SJCRH30 (cell line): ENCODE results near the gene VEPH1. TPM values are rescaled to one million over a fixed set of nuclear protein-coding genes. Genes with fewer than 3 reads are reported as not detected.
"Not testable (repeated sequence)": the region's sequence is repeated elsewhere in the genome, so short reads cannot be mapped to it uniquely, and the experiment has no call there.

Source experiments
- DNase-seq, 2 experiments: peaks; one replicate each; pipeline ENCODE4 v3.0.0-alpha.2; 2015 to 2020
- H3K27ac ChIP-seq: fragments of 250-450 bp; sonication (Bioruptor Pico); 2 replicates; pipeline ENCODE4 v1.5.1; 2020; ENCODE audit warnings: mild to moderate bottlenecking, moderate library complexity
- H3K27me3 ChIP-seq: fragments of 250-450 bp; sonication (Bioruptor Pico); 2 replicates; pipeline ENCODE4 v1.5.1; 2020; ENCODE audit warnings: mild to moderate bottlenecking, moderate library complexity
- H3K36me3 ChIP-seq: fragments of 250-450 bp; sonication (Bioruptor Pico); 2 replicates; pipeline ENCODE4 v1.5.1; 2020; ENCODE audit warnings: mild to moderate bottlenecking, moderate library complexity
- H3K4me1 ChIP-seq: fragments of 250-450 bp; sonication (Bioruptor Pico); 2 replicates; pipeline ENCODE4 v1.5.1; 2020; ENCODE audit warnings: mild to moderate bottlenecking, moderate library complexity
- H3K4me3 ChIP-seq: fragments of 250-450 bp; sonication (Bioruptor Pico); 2 replicates; pipeline ENCODE4 v1.5.1; 2020; ENCODE audit warnings: mild to moderate bottlenecking, moderate library complexity
- H3K9me3 ChIP-seq: fragments of 250-450 bp; sonication (Bioruptor Pico); replicated peaks from 2 replicates; pipeline ENCODE4 v1.5.1; 2020; ENCODE audit warnings: mild to moderate bottlenecking, moderate library complexity
- total RNA-seq: library from RNA; depleted of rRNA; stranded (reverse); fragments of >200 nt; shearing (Covaris generic); gene quantifications from 2 replicates; pipeline ENCODE4 v1.2.3, GENCODE V29; 2014

The VEPH1 gene
- total RNA-seq, 1 experiment from 2014 or later, result not detected

DNA sequence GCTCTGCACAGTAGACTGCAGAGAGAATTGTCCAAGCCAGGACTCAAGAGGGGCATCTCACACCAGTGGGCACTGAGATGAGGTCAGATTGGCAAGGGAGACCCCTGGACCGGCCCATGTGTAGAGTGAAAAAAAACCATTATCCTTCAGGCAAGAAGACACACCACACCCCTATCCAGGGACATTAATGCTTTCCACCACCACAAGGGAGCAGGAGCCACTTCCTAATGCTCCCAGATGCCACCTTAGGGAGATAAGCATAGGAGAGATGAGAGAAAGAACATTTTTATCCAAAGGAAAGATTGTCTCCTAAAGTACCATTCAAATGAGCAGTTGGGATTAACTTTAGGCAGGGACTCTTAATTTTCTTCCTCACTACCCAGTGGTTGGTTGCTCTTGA lies 176.2 kb downstream of the VEPH1 start:
- H3K27ac ChIP-seq, result no peak overlapping the region
- DNase-seq, result no peak

DNA sequence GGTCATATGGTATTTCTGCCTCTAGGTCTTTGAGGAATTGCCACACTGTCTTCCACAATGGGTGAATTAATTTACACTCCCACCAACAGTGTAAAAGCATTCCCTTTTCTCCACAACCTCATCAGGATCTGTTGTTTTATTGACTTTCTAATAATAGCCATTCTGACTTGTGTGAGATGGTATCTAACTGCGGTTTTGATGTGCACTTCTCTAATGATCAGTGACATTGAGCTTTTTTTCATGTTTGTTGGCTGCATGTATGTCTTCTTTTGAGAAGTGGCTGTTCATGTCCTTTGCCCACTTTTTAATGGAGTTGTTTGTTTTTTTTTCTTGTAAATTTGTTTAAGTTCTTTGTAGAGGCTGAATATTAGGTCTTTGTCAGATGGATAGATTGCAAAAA lies 178.3 kb downstream of the VEPH1 start:
- not testable (repeated sequence) for H3K4me3 ChIP-seq, H3K9me3 ChIP-seq, H3K27me3 ChIP-seq, H3K4me1 ChIP-seq, DNase-seq, H3K36me3 ChIP-seq, H3K27ac ChIP-seq

More for the DNA sequence above, 176.2 kb downstream of the VEPH1 start:
- Histone ChIP-seq H3K9me3 (no peaks in the 10 kb centered on the region), H3K4me3 (no peak overlapping the region), H3K4me1 (no peaks in the 10 kb centered on the region), H3K36me3 (no peaks in the 10 kb centered on the region), H3K27me3 (no peaks in the 10 kb centered on the region)

DNA sequence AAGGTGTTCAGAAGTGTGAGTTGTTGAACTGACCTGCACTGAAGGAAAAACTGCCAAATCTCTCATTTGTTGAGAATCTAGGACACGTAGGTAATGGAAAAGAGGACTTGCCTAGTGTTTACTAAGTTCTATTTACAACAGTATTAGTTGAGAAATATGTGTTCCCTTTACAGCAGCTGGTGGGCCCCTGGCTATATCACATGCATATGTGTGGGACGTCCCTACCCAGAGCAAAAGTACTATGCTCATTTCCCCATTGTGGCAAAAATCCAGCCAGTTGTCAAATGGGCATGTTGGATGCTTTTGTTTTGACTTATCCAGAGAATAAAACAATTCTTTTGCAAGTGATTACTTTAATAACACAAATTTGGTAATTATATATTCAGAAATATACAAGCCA lies 179.9 kb downstream of the VEPH1 start:
- H3K27me3 ChIP-seq, result no peaks in the 10 kb centered on the region
- H3K27ac ChIP-seq, result no peak overlapping the region
- DNase-seq, result no peak
- no peaks in the 10 kb centered on the region for H3K9me3 ChIP-seq
- no peak overlapping the region for H3K4me3 ChIP-seq
- no peaks in the 10 kb centered on the region for H3K36me3 ChIP-seq
- H3K4me1 ChIP-seq, result no peaks in the 10 kb centered on the region

DNA sequence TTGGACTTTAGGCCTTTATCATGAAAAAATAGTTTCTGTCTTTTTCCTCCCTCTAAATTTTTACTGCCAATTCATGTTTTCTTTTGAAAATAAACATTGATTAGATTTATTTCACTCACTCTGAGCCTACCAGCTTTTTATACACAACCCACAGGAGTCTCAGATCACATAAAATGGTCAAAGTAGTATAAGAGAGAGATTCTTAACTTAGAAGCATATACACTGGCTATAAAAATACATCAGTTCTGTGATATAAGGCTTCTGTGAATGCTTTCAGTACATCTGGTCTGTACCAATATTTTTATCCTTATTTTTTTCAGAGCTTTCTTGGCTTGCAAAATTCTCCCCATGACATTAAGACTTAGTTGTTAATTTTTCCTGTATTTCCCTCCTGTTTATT lies 183.5 kb downstream of the VEPH1 start:
- Histone ChIP-seq H3K4me3 (no peak overlapping the region), H3K27me3 (no peaks in the 10 kb centered on the region), H3K4me1 (no peaks in the 10 kb centered on the region), H3K9me3 (no peaks in the 10 kb centered on the region), H3K27ac (no peak overlapping the region), H3K36me3 (no peaks in the 10 kb centered on the region)
- no peak for DNase-seq

DNA sequence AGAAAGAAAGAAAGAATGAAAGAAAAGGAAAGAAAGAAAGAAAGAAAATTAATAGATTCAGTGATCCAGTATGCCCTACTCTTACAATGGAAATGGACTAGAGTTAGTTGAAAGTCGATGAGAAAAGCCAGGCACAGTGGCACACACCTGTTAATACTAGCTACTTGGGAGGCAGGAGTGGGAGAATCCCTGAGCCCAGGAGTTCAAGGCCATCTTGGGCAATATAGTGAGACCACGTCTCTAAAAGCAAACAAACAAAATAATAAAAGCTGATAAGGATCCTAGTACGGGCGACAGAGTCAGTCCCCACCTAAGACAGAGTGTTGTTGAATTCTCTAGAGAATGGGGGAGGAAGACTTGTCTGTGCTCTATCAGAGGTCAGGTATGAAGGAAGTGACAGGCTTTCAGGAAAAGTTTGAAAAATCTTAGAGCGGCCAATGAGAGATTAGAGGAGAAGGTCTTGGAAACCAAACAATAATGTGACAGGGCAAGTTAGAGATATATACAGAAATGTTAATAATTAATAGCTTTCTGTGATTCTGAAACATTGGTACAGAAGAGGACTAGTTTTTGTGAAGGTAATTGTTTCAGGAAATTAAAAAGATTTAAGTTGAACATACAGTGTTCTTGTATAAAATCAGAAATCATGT lies 184.5 kb downstream of the VEPH1 start:
- no peak overlapping the region for H3K4me3 ChIP-seq
- DNase-seq, result no peak

DNA sequence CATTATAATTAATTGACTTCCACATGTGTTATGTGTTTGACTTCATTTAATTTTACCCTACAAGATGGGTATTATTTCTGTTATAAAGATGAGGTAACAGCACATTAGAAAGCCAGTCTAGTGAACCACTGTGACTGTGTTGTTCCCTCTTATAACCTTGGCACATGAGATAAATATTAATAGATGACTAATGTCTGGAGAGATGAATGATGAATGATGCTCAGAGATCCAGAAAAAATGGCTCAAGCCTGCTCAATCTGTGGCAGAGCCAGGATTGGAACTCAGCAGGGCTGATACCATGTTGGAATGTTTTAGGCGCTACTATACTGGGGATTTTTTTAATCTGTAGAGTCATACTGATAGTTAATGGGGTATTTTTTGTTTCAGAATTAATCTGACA lies 185.3 kb downstream of the VEPH1 start:
- Histone ChIP-seq H3K36me3 (no peaks in the 10 kb centered on the region), H3K4me1 (no peaks in the 10 kb centered on the region), H3K9me3 (no peaks in the 10 kb centered on the region), H3K27me3 (no peaks in the 10 kb centered on the region), H3K27ac (no peak overlapping the region), H3K4me3 (no peak overlapping the region)
- DNase-seq, result no peak

More for the DNA sequence above, 184.5 kb downstream of the VEPH1 start:
- H3K36me3 ChIP-seq, result no peaks in the 10 kb centered on the region
- H3K4me1 ChIP-seq, result no peaks in the 10 kb centered on the region
- H3K9me3 ChIP-seq, result no peaks in the 10 kb centered on the region
- H3K27ac ChIP-seq, result no peak overlapping the region
- H3K27me3 ChIP-seq, result no peaks in the 10 kb centered on the region

DNA sequence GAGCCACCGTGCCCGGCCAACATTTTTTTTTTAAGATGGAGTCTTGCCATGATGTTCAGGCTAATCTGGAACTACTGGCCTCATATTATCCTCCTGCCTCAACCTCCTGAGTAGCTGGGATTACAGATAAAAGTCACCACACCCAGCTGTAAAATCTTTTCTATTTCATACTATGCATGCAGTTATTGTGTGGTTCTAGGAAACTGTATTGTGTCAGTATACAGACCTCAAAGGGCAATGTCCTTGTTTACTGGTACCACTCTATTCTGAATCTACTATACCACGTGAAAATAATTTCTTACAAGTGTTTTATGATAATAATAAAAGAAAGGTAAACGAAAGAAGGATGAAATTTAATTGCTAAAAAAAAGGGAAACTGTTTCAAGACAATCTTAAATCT lies 190.0 kb downstream of the VEPH1 start:
- H3K9me3 ChIP-seq, result no peaks in the 10 kb centered on the region
- H3K27me3 ChIP-seq, result no peaks in the 10 kb centered on the region
- no peak for DNase-seq
- no peaks in the 10 kb centered on the region for H3K36me3 ChIP-seq
- H3K4me1 ChIP-seq, result no peaks in the 10 kb centered on the region
- H3K27ac ChIP-seq, result no peak overlapping the region
- no peak overlapping the region for H3K4me3 ChIP-seq

DNA sequence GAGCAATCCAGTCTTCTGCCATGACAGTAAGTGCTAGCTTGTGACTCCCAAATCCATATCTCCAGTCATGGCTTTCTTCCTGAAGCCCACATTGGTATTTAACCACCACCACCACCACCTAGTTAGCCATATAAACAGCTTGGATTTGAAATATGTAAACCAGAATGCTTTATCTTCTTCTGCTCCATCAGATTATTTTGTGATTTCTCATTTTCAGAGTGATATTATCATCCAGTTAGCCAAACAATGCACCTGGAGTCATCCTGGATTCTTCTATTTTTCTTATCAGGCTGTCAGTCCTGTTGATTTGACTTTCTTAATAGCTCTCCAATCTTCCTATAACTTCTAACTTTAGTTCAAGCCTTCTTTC lies 190.9 kb downstream of the VEPH1 start:
- Histone ChIP-seq H3K27me3 (no peaks in the 10 kb centered on the region), H3K9me3 (no peaks in the 10 kb centered on the region), H3K4me3 (no peak overlapping the region), H3K27ac (no peak overlapping the region), H3K36me3 (no peaks in the 10 kb centered on the region), H3K4me1 (no peaks in the 10 kb centered on the region)
- DNase-seq, result no peak

DNA sequence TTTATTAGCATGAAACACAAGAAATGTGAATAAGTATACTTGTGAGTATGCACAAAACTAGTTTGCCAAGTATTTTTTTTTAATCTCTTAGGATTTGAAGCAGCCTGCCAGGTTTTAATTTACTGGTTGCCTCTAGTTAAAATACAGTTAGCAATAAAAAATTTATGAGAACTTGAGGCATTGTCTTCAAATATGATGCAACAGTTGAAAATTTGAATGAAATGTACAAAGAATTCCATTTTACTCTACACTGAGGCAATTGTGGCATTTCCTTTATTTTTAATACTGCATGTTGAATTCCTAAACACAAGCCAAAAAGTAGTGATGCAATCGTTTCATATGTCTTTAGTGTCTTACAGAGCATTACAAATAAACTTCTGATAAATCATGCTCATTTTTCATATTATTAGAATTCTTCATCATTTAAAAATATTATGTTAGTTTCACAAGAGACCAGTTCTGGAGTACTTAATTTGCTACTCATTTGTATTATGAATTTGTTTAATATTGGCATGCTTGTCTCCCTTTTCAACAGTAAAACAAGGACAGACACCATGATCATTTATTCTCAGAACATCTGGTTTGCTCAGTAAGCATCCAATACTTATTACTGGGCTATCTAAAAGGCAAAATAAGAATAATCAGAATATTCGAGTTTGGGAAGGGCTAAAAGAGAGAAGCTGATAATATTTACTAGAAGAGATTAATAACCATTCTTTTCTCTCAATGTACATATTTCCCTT lies 191.4 kb downstream of the VEPH1 start:
- H3K9me3 ChIP-seq, result no peaks in the 10 kb centered on the region
- H3K36me3 ChIP-seq, result no peaks in the 10 kb centered on the region
- no peaks in the 10 kb centered on the region for H3K27me3 ChIP-seq
- no peak overlapping the region for H3K4me3 ChIP-seq
- H3K27ac ChIP-seq, result no peak overlapping the region
- no peaks in the 10 kb centered on the region for H3K4me1 ChIP-seq
- no peak for DNase-seq

DNA sequence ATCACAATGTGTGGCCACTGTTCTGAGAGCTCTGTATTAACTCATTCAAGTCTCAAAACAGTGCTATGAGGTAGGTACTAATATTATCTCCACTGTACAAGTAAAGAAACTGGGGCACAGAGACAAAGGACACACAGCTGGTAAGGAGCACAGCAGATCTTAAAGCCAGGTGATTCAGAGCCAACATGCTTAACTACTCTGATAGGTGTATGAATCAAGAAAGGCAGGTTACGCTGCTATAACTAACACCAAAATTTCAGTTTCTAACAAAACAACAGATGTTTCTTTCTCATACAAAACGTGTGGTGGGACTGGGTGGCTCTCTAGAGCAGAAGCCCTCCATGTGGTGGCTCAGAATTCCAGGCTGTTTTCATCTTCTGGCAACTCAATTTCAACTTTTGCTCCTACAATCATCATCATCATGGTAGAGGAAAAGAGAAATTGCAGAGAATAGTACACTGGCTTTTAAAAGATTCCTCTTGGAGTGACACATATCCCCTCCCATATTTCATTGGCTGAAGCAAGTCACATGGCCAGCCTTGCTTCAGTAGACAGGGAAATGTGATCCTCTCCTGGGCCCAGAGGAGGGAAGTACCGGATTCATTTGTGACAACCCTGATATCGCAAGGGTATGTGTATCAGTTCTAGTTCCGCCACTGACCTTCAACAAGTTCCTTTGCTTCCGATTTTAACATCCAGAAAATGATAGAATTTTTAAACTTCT lies 192.7 kb downstream of the VEPH1 start:
- no peak for DNase-seq
- no peak overlapping the region for H3K27ac ChIP-seq
- no peaks in the 10 kb centered on the region for H3K27me3 ChIP-seq
- no peak overlapping the region for H3K4me3 ChIP-seq
- no peaks in the 10 kb centered on the region for H3K4me1 ChIP-seq
- H3K9me3 ChIP-seq, result no peaks in the 10 kb centered on the region
- H3K36me3 ChIP-seq, result no peaks in the 10 kb centered on the region

DNA sequence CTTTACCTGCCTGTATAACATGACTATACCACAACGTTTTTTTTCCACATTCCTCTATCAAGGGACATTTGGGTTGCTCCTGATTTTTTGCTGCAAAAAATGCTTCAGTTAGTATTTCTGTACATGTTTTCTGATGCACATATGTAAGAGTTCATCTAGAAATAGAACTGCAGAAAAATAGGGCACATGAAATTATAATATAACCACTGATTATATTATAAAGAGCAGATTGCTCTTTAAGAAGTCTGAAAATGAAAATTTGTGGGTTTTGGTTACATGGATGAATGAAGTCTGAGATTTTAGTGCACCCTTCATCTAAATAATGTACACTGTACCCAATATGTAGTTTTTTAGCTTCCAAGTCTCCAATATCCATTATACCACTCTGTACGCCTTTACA lies 196.7 kb downstream of the VEPH1 start:
- H3K4me3 ChIP-seq, result no peak overlapping the region
- H3K27me3 ChIP-seq, result no peaks in the 10 kb centered on the region
- no peaks in the 10 kb centered on the region for H3K4me1 ChIP-seq
- no peak for DNase-seq
- H3K9me3 ChIP-seq, result no peaks in the 10 kb centered on the region
- H3K36me3 ChIP-seq, result no peaks in the 10 kb centered on the region
- H3K27ac ChIP-seq, result no peak overlapping the region

DNA sequence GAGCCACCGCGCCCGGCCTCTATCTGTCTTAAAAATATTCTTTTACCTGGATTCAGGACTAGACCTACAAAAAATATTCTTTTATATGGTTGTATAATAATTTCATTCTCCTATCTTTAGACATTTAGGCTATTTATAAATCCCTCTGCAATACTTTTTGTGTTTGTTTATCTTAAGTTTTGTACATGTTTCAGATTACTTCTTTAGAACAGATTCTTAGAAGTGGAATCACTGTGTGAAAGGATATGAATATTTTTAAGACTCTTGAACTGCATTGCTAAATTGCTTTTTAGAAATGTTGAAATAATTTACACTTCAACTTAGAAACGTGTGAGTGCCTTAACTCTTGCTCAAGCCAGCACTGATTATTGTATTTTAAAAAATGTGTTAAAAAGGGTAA lies 197.8 kb downstream of the VEPH1 start:
- Histone ChIP-seq H3K4me3 (no peak overlapping the region), H3K9me3 (no peaks in the 10 kb centered on the region), H3K27ac (no peak overlapping the region), H3K36me3 (no peaks in the 10 kb centered on the region), H3K27me3 (no peaks in the 10 kb centered on the region), H3K4me1 (no peaks in the 10 kb centered on the region)
- DNase-seq, result no peak

DNA sequence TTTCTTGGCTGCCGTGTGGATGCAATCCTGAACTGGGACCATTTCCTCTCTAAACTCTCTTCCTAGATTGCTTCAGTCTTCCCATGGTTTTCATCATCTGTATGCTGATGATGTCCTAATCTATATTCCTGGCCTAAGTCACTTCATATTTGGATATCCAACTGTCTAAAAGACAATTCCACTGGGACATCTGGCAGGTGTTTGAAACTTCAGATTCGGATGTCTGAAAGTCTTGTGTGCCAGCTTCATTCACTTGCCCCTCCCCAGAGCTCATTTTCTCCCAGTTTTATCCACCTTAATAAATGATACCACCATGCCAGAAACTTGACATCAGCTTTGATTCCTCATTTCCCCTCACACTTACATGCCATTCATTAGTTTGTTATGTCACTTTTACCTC lies 201.5 kb downstream of the VEPH1 start:
- no peak overlapping the region for H3K27ac ChIP-seq
- no peak overlapping the region for H3K4me3 ChIP-seq
- no peaks in the 10 kb centered on the region for H3K36me3 ChIP-seq
- DNase-seq, result no peak
- H3K4me1 ChIP-seq, result no peaks in the 10 kb centered on the region
- no peaks in the 10 kb centered on the region for H3K27me3 ChIP-seq
- H3K9me3 ChIP-seq, result no peaks in the 10 kb centered on the region

DNA sequence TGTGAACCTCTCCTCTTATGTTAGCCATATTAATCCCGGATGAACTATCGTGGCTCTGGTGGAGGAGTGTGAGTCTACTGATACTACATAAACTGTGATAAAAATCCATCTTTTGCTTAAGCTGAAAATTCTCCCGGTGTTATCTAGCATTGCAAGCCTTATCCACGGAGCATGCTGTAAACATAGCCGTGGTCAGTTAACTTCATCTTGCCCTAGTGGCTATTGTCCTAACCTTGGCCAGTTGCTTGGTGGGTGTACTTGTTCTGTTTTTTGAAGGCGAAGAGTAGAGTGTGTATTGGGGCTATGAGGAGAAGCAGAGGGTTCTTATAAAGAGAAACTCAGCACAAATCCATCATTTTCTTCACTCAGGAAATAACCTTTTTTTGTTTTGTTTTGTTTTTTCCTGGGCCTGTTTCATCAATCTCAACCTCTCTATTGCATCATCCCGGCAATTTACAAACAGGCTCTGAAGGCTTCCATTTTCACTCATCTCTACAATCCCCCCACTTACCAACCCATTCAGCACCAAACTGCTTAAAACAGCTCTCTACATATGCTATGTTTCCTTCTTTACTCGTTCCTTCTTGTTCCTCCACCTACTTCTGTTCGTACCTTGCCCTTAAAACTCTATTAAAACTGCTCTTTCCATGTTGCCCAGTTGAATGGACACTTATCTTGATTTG lies 202.1 kb downstream of the VEPH1 start:
- no peaks in the 10 kb centered on the region for H3K36me3 ChIP-seq
- H3K27ac ChIP-seq, result no peak overlapping the region
- no peaks in the 10 kb centered on the region for H3K4me1 ChIP-seq
- H3K27me3 ChIP-seq, result no peaks in the 10 kb centered on the region
- DNase-seq, result no peak
- H3K9me3 ChIP-seq, result no peaks in the 10 kb centered on the region
- no peak overlapping the region for H3K4me3 ChIP-seq

DNA sequence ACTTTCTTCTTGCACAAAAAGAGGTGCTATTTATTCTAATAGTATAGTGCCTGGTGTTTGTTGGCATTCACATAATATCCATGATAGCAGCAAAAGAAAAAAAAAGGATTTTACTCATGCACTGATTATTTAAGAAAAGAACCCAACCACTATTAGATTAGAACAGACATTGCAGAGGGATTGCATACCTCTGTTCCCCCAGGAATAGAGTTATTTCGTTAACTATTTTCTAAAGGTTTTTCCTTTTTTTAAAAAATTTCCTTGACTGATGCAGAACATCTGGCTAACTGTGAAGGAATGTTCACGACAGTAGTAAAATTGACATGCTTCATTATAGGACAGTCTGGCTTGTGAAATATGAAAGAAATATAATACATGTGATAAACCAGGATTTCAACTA lies 203.1 kb downstream of the VEPH1 start:
- Histone ChIP-seq H3K36me3 (no peaks in the 10 kb centered on the region), H3K9me3 (no peaks in the 10 kb centered on the region), H3K4me1 (no peaks in the 10 kb centered on the region), H3K4me3 (no peak overlapping the region), H3K27ac (no peak overlapping the region), H3K27me3 (no peaks in the 10 kb centered on the region)
- no peak for DNase-seq
